HG03457 (cell line): Measurements from ENCODE around the gene NLE1.
"Not testable (repeated sequence)": the region's sequence is repeated elsewhere in the genome, so short reads cannot be mapped to it uniquely, and the experiment has no call there.

Experiments used
- ATAC-seq: cut with Tn5 transposase; IDR thresholded peaks from one replicate; pipeline ENCODE4 v1.9.1; 2021; ENCODE audit warnings: moderate number of reproducible peaks; ENCODE audit not compliant: unreplicated experiment

Gene NLE1

DNA sequence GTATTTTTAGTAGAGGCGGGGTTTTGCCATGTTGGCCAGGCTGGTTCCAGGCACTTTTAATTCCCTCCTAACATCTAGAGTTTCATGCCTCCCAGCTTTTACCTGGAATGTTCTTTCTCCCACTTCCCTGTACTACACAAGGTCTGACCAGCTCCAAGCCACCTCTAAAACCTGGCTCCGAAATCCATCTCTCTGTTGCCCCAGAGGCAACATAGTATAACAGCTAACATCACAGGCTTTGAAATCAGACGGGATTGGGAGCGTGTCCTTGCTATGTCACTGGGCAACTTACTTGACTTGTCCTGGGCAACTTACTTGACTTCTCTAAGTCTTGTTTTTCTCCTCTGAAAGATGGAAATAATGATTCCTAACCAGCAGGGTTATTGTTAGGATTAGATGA lies 20.7 kb upstream of the NLE1 start:
- ATAC-seq, result no peak

GRCh38 chr17:35161281-35161761 lies 19.2 kb upstream of the NLE1 start:
- ATAC-seq, result no peak

GRCh38 chr17:35160354-35161201 lies 18.5 kb upstream of the NLE1 start:
- no peak for ATAC-seq

DNA sequence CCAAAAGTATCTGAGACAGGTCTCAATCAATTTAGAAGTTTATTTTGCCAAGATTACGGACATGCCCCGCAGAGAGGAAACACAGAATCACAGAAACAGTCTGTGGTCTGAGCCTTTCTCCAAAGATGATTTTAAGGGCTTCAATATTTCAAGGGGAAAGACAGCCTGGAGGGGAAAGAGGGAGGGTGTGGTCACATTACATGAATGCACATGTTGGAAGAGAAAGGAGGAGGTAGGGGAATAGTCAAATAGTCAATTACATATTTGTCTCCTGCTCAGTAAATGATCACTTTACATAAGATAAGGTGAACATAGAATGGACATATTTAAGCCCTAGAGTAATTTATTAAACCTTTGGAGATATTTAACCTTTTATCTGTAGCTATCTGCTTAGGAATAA lies 17.8 kb upstream of the NLE1 start:
- no peak for ATAC-seq

DNA sequence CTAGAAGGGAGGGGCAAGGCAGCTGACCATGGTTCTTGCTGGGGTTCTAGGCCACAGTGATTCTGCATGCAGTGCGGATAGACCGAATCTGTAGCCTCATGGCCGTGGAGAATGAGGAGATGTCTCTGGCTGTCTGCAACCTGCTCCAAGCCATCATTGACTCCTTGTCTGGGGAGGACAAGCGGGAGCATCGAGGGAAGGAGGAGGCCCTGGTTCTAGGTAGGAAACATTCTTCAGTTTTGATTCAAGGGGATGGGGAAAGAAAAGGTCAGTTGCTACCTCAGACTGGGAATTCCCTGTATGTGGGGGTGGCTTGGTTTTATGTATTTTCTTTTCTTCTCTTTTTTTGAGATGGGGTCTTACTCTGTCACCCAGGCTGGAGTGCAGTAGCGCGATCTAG lies 13.1 kb upstream of the NLE1 start:
- ATAC-seq, result no peak

DNA sequence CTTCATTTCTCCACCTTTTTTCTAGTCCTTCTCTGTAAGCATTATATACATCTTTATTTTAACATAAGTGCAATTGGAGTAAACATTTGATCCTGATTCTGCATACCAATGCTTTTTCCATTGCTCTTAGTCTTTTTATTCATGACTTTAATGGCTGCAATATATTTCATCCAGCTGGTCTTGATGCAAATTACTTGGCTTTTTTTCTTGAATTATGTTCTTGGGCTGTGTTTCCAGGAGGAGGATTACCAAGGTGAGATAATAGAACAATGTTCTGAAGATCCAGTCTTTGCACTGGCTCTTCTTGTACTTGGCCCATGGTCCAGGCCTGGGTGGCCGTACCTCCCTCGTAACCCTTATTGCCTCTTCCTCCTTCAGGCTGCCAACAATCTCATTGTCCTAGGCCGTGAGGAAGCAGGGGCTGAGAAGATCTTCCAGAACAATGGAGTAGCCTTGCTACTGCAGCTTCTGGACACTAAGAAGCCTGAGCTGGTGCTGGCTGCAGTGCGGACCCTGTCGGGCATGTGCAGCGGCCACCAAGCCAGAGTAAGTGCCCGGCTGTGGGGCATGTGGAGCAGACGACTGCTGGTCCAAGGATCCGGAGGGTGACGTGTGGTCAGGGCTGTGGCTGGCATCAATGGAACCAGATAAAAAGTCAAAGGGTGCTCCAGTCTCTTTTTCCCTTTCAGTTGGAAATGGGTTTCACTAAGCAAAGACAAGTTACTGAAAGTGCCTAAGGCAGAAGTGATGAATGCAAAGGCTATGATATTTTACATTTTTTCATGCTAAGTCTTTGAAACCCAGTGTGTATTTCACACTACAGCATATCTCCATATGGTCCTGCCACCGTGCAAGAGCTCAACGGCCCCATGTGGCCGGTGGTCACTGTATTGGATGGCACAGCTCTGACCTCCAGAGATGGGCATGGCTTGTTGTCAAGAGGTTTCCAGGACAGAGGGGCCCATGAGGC lies 12.4 kb upstream of the NLE1 start:
- ATAC-seq, result no peak

DNA sequence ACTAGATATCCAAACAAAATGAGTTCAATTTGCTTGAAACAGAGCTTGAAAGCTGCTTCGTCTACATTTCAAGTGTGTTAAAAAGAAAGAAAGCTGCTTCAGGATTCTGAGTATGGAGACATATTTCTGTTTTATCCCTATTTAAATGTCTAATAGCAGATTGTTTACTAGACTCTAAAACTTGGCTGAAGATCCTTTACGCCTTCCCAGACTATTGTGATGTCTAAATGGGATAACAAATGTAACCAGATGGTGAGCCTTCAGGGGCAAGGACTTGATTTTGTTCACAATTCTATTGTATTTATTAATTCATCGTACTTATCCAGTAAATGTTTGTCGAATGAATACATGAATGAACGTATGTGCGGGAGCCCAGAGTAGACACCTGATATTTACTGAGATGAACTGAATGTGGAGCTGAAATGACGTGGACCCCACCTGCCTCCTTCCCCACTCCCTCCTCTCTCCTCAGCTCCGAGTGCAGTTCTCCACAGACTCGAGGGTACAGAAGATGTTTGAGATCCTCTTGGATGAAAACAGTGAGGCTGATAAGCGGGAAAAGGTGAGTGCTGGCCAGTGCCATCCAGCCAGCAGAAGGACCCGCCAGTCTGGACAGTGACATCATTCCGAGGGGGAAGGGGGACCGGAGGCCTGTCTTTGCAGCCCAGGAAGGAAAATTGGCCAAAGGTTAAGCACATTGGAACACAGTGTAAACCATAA lies 10.5 kb upstream of the NLE1 start:
- ATAC-seq, result no peak

- ATAC-seq, result not testable (repeated sequence)
Measured at GRCh38 chr17:35151080-35151479, 9.0 kb upstream of the NLE1 start.

GRCh38 chr17:35149941-35150340 lies 7.8 kb upstream of the NLE1 start:
- ATAC-seq, result no peak

- no peak for ATAC-seq
Measured at GRCh38 chr17:35148144-35148543, 6.0 kb upstream of the NLE1 start.

GRCh38 chr17:35147375-35147905 lies 5.3 kb upstream of the NLE1 start, which contains the start of gene UNC45B:
Gene UNC45B (plus strand): TSS chr17:35147817. CDS start chr17:35148264, 447 bp downstream.
- no peak for ATAC-seq

GRCh38 chr17:35146214-35146833 lies 4.2 kb upstream of the NLE1 start:
- ATAC-seq, result no peak

DNA sequence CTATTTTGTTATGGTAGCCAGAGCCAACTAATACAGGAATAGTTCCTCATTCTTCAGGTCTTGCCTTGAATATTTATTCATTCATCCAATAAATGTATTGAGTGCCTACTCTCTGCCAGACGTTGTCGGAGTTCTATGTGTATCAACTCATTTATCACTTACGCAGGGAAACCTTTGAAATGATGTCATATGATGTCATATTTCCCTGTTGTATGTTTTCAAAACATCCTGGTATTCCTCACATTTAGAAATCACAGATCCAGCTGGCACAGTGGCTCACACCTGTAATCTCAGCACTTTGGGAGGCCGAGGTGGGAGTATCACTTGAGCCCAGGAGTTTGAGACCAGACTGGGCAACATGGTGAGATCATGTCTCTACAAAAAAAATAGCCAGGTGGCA lies 2.7 kb upstream of the NLE1 start:
- ATAC-seq, result no peak

DNA sequence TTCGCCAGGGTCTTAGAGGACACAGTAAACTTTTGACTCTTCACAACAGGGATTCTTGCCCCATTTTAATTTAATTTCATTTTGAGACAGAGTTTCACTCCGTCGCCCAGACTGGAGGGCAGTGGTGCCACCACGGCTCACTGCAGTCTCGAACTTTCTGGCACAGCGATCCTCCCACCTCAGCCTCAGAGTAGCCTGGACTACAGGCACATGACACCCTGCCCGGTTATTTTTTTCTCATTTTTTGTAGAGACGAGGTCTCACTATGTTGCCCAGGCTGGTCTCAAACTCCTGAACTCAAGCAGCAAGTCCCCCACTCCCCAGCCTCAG lies 329 bp upstream of the NLE1 start:
- no peak for ATAC-seq

- ATAC-seq, result no peak
Measured at GRCh38 chr17:35138218-35138617, 3.9 kb downstream of the NLE1 start.

DNA sequence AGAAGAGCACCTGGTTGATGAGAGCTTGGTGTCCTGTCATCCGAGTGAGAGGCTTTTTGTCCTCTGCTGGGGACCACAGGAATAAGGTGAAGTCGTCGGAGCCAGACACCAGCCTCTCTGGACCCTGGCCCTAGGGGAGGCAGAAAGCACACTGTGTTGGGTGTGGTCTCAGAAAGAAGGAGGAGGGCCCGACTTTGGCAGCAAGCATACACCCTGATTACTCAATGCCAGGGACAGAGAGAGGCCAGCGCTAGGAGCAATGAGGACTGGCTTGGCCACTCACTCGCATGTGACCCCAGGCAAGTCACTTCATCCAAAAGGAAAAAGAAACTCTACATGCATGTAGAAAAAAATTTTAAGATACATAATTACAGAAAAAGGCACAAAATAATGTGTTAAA lies 6.8 kb downstream of the NLE1 start:
- ATAC-seq, result no peak

DNA sequence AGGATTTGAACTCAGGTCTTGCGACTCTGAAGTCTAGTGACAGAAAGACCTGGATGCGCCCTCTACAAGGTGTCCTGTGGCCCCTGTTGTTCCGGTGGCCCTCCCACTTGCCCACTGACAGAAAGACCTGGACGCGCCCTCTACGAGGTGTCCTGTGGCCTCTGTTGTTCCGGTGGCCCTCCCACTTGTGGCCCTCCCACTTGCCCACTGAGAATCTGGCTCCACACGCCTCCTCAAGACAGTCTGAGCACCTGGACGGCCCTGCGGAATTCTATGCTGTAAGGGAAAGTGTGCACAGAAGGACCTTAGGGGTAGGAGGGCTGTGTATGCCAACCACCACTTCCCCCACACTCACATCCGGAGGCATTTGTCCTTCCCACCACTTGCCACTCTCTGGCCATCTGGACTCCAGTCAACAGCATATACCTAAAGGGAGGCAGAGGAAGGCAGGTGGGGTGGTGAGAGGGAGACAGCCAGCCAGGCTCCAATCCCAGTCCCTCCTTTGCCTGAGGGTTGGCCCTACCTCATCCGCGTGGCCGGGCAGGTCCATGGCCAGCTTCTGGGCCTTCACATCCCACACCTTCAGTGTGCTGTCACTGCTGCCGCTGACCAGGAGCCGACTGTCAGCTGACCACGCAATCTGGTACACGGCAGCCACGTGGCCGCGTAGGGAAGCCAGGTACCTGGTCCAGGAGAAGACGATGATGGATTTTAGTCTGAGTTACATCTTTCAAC lies 9.1 kb downstream of the NLE1 start:
- ATAC-seq, result no peak

DNA sequence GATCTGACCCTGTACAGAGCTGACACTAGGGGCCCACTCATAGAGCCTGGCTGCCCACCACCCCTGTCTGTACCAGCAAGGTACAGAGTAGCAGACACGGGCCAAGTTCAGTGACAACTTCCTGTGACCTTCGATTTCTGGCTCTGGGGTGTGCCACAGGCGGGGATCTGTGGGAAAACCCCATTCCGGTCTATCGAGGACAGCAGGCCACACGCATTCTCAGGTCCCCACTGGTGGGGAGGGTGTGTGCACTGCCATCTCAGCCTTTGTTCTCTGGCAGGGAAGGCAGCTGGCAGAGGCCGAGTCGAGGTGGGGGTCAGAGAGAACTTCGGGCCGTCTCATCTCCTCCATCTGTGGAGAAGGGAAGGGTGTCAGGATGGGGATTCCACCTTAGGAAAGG lies 10.0 kb downstream of the NLE1 start:
- no peak for ATAC-seq

DNA sequence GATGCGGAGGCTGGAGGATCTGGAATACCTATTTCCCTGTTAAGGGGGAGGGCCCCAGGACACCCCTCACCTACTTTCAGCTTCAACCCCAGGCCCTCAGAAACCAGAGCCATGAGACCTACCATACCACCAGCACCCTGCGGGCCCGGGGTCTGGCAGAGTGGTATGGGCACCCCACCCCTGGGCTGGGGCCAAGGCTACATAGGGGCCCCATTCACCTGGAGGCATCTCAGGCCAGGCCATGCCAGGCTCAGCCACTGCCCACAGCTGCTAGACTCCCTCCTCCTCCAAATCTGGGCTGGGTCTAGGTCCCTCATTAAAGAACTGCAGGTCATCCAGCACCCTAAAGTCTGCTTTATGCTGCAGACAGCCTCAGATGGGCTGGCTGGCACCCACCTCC lies 11.7 kb downstream of the NLE1 start:
- no peak for ATAC-seq

GRCh38 chr17:35129973-35130351 lies 12.1 kb downstream of the NLE1 start:
- no peak for ATAC-seq
